Measurements from ENCODE around the gene MFRP. TPM values are rescaled to one million over a fixed set of nuclear protein-coding genes. Genes with fewer than 3 reads are reported as not detected.
A peak's percentile ranks its signal among the peaks of the same experiment; 100 is the strongest.

MFRP gene
- total and polyA plus RNA-seq, 9 of the 15 experiments (the other 6 are each of a cell fraction or from before 2014, with no cell fraction given), result not detected

- DNase-seq (ENCODE audit: extremely low read depth in 1 of 4, low spot score in 3 of 4) (peak; percentile 56 to 60 (median 59)), FAIRE-seq (peak; percentile 74), ATAC-seq (peak; percentile 13; the same call in 2 of the 3 replicates)
- no peaks in the 10 kb centered on the region for H3K9me1 ChIP-seq (ENCODE audit: control insufficient read depth, insufficient read depth, low read length)
- H3K9ac ChIP-seq (ENCODE audit: insufficient read depth in 1 of 2, low read depth in 2 of 2, low read length in 2 of 2), result peak overlapping the region in 1 of 2 experiments; percentile 79; a peak in 2 of 4 replicates
- no peak overlapping the region; the same call in 1 of the 2 replicates for H3K4me2 ChIP-seq (ENCODE audit: insufficient read depth, low read length)
- BruUV-seq (replicated peaks), result no TSS peak
- H3K4me1 ChIP-seq (replicated peaks in 1 of 2; ENCODE audit: control insufficient read depth in 2 of 2, insufficient read depth in 2 of 2, low read length in 2 of 2), result peaks cover 67 to 82% of the 10 kb centered on the region in 2 experiments
- peaks cover 20% of the 10 kb centered on the region for H3K79me2 ChIP-seq (ENCODE audit: control insufficient read depth, insufficient read depth, low read length)
- H3K4me3 ChIP-seq, result no peak overlapping the region
- peaks cover 5% of the 10 kb centered on the region; the same call in 1 of the 2 replicates for H4K20me1 ChIP-seq (replicated peaks; ENCODE audit: control insufficient read depth, insufficient read depth, low read length)
- no peaks in the 10 kb centered on the region for H3K9me3 ChIP-seq (replicated peaks; ENCODE audit: control insufficient read depth, insufficient read depth, low read depth, low read length)
- in situ Hi-C loops (cut with MboI) (no loop called here), intact Hi-C loops (cut with micrococcal nuclease) (loop anchor here (2.0 to 5.0 kb wide), 2 partner anchors 53 to 268 kb away; partner anchors contain the start of gene C2CD2L)
- 0 out of 3 replicates have a peak overlapping the region, but pooled peaks have one; percentile 2 for H3K27ac ChIP-seq (ENCODE audit: extremely low read depth, low read depth, low read length)
- H2AFZ ChIP-seq (ENCODE audit: low read depth, low read length), result no peak overlapping the region
- H3K36me3 ChIP-seq (ENCODE audit: control insufficient read depth, insufficient read depth, low read length), result peaks cover 24% of the 10 kb centered on the region; the same call in 1 of the 3 replicates
- 0 out of 2 replicates have a peak, but pooled peaks have one; percentile 6 for TF ChIP-seq BHLHE40 (IDR thresholded peaks at IDR 0.05; ENCODE audit: low read length)
- peak; percentile 16; the same call in 1 of the 2 replicates for TF ChIP-seq CREB1 (IDR thresholded peaks at IDR 0.05)
- TF ChIP-seq CREB1 (CRISPR knock-in tag; IDR thresholded peaks at IDR 0.05), result no peak
- TF ChIP-seq CGGBP1 (CRISPR knock-in tag; IDR thresholded peaks at IDR 0.05), result no peak
- peak in 1 of 2 experiments; percentile 75 for TF ChIP-seq E2F6 (IDR thresholded peaks at IDR 0.05; ENCODE audit: borderline replicate concordance in 1 of 2, extremely low read depth in 1 of 2, insufficient read depth in 1 of 2, insufficient read length in 1 of 2, low read depth in 1 of 2, low read length in 1 of 2, poor library complexity in 1 of 2, severe bottlenecking in 1 of 2)
- no peak for TF ChIP-seq BRD9 (IDR thresholded peaks at IDR 0.05; ENCODE audit: low read depth, partially characterized antibody)
- TF ChIP-seq CREM (IDR thresholded peaks at IDR 0.05; ENCODE audit: low read depth), result peak; percentile 55
- TF ChIP-seq NFYB (IDR thresholded peaks at IDR 0.05; ENCODE audit: extremely low read depth, insufficient read length), result peak; percentile 67
- TF ChIP-seq EP300 (IDR thresholded peaks at IDR 0.05; ENCODE audit: low read length), result no peak
- WGBS (ENCODE audit: insufficient coverage, low coverage, missing lambda C conversion rate), result 58% methylated on average over 13 of the region's 14 CpGs
- POLR2A ChIA-PET, result interaction anchor here (0.8 to 3.7 kb wide), 6 partner anchors 9 to 283 kb away, joined by 3 to 24 read pairs (median 4); no protein-coding TSS in a partner anchor
- CTCF ChIA-PET (ENCODE audit: low intra/inter-chr PET ratio), result interaction anchor here (1.5 to 5.9 kb wide), 2 partner anchors 17 to 19 kb away, joined by 3 to 41 read pairs; no protein-coding TSS in a partner anchor
- no peaks in the 10 kb centered on the region for H3K27me3 ChIP-seq (ENCODE audit: control insufficient read depth in 2 of 2, insufficient read depth in 2 of 2, low read length in 2 of 2)
Measured at GRCh38 chr11:119375337-119376196, 29.1 kb upstream of the MFRP start.

Data from K562 (cell line).